ENCODE data around the gene TRIM32.
A peak's percentile ranks its signal among the peaks of the same experiment; 100 is the strongest.

Gene TRIM32

DNA sequence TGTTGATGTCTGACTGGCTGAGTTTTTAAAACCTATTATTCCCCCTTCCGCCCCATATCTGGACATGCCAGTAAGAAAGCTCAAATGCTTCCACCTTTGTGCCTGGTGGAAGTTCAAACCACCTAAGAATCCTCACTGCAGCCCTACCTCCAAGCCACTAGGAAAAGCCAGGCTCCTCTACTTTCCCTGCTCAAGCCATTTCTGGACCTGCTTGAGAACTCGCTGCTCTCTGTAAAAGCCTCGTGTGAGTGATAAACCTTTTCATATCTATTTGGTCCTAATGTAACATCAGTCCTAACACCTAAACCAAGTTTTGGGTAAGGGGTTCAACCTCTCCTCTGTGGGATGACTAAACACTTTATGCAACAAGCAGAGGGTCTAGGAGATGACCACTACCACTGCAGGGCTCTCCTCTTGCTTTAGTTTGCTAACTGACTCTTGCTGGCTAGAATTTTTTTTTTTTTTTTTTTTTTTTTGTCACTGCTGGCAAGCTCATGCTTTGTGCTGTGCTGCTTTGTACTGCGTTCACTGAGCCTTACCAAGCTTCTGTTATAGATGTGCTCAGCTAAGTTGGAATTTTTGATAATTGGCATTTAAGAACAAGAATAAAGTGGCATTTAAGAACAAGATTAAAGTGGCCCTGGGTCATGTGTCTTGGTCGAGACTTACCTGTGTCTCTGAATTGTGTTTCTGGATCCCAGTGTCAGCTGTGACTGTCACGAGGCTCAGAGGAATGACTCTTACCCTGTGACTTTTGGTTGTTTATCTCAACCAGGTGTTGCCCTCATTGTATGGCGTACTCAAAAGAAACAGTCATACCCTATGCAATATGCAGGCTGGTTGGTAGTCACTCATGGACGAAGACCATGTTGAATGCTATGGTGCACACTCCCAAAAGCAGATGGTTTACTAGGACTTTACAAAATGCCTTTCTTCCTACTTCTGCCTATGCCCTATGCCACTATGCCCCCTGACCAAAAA lies 19.5 kb downstream of the TRIM32 start:
- no peak for DNase-seq

DNA sequence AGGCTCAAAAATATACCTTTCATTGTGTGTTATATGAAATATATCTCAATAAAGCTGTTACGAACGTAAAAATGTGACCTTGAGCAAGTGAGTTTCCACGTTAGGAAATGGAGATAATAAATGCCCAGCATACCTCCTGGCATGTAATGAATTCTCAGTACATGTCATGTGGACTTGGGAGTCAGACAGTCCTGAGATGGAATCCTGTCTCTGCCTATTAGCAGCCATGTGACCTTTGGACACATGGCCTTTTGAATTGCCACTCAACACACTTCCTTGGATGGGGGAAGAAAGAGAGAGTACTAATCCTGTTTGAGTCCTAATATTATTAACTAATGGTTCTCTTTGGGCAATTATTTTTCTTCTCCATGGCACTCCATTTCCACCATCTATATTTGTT lies 25.7 kb downstream of the TRIM32 start:
- DNase-seq: no peak

GRCh38 chr9:116713271-116713670 lies 26.2 kb downstream of the TRIM32 start:
- DNase-seq: no peak

- DNase-seq: no peak
These were observed 28.6 kb downstream of the TRIM32 start for GRCh38 chr9:116715751-116716150.

DNA sequence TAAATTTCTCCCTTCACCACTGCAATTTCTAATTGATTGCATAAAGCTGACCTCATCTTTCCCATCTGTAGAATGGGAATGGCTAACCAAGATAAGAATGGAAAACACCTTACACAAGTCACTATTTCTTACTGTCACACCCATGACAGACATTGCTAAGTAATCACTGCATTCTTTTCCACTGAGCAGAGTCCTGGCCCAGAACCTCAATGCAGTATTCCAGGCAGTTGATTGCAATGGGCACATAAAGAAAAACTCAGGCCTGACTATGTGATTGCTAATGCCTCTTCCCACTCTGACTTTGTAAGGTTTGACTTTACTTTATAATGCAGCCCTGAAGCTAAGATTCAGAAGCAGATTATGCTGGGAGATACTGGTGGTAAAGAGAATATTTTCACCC lies 29.3 kb downstream of the TRIM32 start:
- DNase-seq: no peak

DNA sequence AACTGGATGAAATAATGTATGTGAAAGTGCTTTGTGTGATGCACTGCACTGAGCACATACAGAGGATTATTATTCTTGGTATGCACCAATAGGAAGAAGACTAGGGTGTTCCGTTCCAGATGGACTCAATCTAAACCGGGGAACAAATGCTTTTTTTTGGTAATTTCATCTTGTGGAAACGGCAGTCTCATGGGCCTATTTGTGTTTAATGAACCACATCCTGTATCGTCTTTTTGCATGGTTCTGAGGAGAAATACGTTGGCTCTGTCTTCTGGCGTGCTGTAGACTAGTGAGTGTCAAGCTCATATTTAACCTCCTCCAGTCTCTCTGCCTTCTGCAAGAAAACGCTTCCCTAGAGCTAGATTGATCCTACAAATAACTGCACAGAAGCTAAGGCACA lies 30.0 kb downstream of the TRIM32 start:
- no peak for DNase-seq

GRCh38 chr9:116718111-116718510 lies 31.0 kb downstream of the TRIM32 start:
- no peak for DNase-seq

DNA sequence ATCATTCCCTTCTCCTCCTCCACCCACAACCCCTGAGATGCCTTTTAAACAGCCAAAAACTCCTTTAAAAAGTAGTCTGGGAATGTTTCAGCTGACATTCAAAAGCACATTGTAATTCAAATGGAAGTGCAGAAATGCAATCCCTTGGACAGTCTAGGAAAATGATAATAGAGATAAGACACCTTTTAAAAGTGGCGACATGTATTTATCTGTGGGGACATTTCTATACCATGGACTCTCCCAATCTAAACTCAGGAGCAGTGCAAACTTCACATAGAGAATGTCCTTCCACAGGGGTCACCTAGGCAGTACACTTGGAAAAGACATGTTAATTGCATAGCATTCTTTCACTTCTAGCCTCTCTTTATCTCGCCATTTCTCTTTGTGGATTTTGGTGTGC lies 33.0 kb downstream of the TRIM32 start:
- no peak for DNase-seq

- no peak for DNase-seq
These were observed 34.3 kb downstream of the TRIM32 start for GRCh38 chr9:116721411-116721810.

DNA sequence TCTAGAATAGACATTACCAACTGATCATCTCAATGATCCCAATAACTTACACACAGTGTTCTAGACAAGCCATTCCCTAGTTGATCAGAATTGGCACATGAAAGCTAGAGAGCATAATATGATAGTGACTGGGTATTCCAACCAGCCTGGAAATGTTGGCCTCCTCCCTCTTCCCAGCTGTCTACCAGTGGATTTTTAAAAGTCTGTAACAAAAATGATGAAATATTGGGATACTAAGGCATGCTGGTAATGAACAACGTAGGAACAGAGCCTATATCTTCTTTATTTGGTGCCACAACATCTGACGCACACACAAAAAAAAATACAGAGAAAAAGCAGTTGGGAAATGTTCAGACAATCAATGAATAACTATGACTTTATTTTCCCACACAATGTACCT lies 34.8 kb downstream of the TRIM32 start:
- DNase-seq: no peak

DNA sequence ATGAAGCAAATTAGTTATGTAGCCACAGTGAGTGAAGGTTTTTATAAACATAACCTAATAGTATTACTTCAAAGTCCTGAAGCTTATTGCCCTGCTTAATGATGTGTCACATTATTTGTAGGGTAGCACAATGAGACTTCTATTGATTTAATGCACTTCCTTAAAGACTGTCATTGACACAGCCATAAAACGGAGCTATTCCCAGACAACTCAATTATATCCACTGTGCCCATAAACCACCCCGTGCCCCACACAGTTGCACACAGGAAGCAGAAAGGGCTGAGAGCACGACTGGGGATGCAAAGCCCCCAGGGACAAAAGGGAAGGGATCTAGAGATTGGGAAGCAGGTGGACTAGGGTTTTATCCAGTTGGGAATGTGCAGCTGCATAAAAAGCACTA lies 37.0 kb downstream of the TRIM32 start:
- no peak for DNase-seq

GRCh38 chr9:116726602-116727001 lies 39.5 kb downstream of the TRIM32 start:
- DNase-seq: no peak

GRCh38 chr9:116733010-116733641 lies 46.0 kb downstream of the TRIM32 start:
- no peak for DNase-seq

GRCh38 chr9:116736399-116737151 lies 49.5 kb downstream of the TRIM32 start:
- DNase-seq: no peak

DNA sequence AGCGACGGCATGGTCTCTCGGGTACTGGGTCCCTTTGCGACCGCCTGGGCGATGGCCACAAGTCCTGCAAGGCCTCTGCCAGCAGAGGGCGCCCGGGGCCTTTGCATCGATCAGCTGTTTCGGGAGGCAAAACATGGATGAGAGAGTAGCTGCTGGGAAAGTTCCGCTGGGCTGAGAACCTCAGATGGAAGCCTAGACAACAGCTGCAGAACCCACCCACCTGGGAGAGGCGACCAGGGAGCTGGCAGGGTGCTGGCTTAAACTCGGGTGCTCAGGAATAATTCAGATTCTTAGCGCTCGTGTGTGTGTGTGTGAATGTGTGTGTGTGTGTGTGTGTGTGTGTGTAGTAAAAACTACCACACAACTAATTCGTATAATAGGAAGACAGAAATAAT lies 50.0 kb downstream of the TRIM32 start:
- peak; percentile 22 for DNase-seq

DNA sequence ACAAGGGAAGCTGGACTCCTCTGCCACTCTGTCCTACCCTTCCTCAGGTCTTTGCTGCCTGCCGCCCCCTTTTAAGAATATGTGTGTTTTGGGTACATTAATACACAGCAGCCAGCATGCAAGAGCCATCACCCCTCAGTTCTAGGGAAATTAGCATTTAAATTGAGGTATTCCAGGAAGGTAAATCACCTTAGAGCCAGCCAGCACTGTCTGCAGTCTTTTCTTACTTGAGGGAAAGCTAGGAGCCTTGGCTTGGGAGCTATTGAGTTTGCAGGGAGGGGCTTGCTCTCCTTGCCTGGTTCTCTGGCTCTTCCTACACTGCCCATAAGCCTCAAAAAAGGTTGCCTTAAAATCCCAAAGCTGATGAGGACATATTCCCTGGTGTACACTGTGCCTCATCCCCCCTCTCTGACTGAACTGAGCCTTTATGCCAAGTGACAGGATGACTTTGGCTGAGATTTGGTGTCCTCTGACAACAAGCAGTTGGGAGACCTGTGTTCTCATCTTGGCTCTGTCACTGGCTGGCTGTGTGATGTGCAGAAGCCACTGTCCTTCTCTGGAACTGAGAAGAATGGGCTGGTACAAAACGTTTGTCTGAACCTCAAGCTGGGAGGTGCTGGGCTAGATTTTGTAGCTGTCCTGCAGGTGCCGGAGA lies 54.1 kb downstream of the TRIM32 start:
- no peak for DNase-seq

- DNase-seq: no peak
These were observed 54.6 kb downstream of the TRIM32 start for GRCh38 chr9:116741742-116742141.

GRCh38 chr9:116749176-116749575 lies 62.1 kb downstream of the TRIM32 start:
- no peak for DNase-seq

GRCh38 chr9:116749772-116750171 lies 62.7 kb downstream of the TRIM32 start:
- no peak for DNase-seq

DNA sequence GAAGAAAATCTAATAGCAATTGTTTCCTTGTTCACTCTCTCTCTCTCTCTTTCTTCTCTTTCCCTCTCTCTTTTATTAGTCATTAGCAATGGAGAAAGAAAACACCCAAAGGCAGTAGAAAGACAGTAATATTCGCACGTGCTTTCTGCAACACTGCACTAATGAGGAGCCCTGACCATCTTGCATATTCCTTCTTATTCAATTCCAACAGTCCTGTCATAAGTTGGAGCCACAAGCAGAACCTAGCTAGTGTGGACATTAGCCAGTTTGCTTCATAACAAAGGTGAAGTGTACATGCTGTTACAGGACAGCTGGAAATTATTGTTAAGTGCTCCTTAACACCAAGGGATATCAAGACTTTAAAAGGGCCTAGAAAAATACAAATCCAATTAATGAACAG lies 63.4 kb downstream of the TRIM32 start:
- DNase-seq: no peak

Measured in activated naive CD4-positive, alpha-beta T cell treated with anti-CD3 and anti-CD28 coated beads, Interleukin-2, amount 50 U/mL, for 16 hours (primary cell).